Left lung (tissue), 10 donors: ENCODE measurements around the gene KIRREL3. TPM values are rescaled to one million over a fixed set of nuclear protein-coding genes. Genes with fewer than 3 reads are reported as not detected.

Experiments
- ATAC-seq: fragments of 200-7000 bp; cut with Tn5 transposase; one replicate; pipeline ENCODE4 v1.9.1; 2020; ENCODE audit warnings: moderate library complexity
- DNase-seq, 4 donors: peaks; one replicate each; pipeline ENCODE4 v3.0.0-alpha.2; 2013 to 2020
- H3K27ac ChIP-seq, 2 donors: fragments of 200-600 bp; sonication (generic) in 1 of 2; one replicate each; pipeline versions ENCODE4 v1.5.0 to v1.8.0; 2020 to 2021
- H3K27me3 ChIP-seq, 2 donors: fragments of 200-600 bp; sonication (generic) in 1 of 2; one replicate each; pipeline versions ENCODE4 v1.5.0 to v1.8.0; 2020 to 2021
- H3K36me3 ChIP-seq, 2 donors: fragments of 200-600 bp; sonication (generic) in 1 of 2; one replicate each; pipeline versions ENCODE4 v1.5.0 to v1.8.0; 2020 to 2021
- H3K4me1 ChIP-seq, 2 donors: fragments of 200-600 bp; one replicate each; pipeline ENCODE4 v1.8.0; 2021
- H3K4me3 ChIP-seq, 2 donors: fragments of 200-600 bp; sonication (generic) in 1 of 2; one replicate each; pipeline versions ENCODE4 v1.5.0 to v1.8.0; 2020 to 2021; ENCODE audit warnings: mild to moderate bottlenecking in 1 of 2
- H3K9me3 ChIP-seq, 2 donors: fragments of 200-600 bp; sonication (generic) in 1 of 2; one replicate each; pipeline versions ENCODE4 v1.5.0 to v1.8.0; 2020 to 2021
- intact Hi-C, 2 donors: fragments of 100-400 bp; cut with DNase I; formaldehyde crosslinking; loops; one replicate each; pipeline versions ENCODE4 v1.11.2 to v1.14.2; 2022
- polyA plus RNA-seq, 6 donors: library from polyadenylated mRNA; unstranded; fragments of 120-200 nt; gene quantifications; one replicate each; pipeline ENCODE4 v1.2.1, GENCODE V29; 2013; ENCODE audit not compliant: insufficient read length in 6 of 6
- total RNA-seq, 2 donors: library from RNA; stranded (reverse); fragmentation: NEBNext Ultra II Directional; extraction: Animal tissue kit (Norgen Biotek cat#: 25700); gene quantifications; one replicate each; pipeline ENCODE4 v1.2.1, GENCODE V29; 2021
- TF ChIP-seq, protein P1 (sequence below), 2 donors: fragments of 200-600 bp; sonication (generic) in 1 of 2; IDR thresholded peaks; one replicate each; pipeline versions ENCODE4 v1.5.0 to v1.8.0; 2021; ENCODE audit warnings: antibody characterized with exemption in 2 of 2
- donor health status: DM: no; HTN: yes; CAD: no.
- donor health status: DM: no; HTN: no; CAD: no.

KIRREL3 gene
- total and polyA plus RNA-seq, 8 donors = 1.6 to 2.5 (median 2.0) TPM; not detected in 2

DNA sequence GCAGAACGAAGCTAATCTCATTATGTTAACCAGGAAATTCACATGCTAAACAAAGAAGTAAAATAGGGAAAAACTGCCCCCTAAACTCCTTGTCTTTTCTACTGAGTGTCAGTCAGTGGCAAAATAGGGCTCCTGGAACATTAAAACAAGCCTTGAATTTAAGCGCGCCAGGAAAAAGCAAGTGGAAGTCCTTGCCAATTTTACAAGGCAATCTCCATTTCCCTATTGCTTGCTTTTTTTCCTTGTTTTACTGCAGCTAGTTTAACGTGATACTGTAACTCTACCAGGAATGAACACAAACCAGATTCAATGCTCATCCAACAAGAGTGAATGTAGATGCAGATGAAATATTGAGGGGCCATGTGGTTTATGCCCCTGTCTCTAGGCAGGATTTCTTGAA lies 28.1 kb upstream of the KIRREL3 start:
- ATAC-seq (no peak), DNase-seq (no peak)
- no peak overlapping the region for H3K27ac ChIP-seq
- H3K27me3 ChIP-seq = no peaks in the 10 kb centered on the region
- H3K4me3 ChIP-seq = no peak overlapping the region
- intact Hi-C loops = no loop called here
- no peaks in the 10 kb centered on the region for H3K4me1 ChIP-seq
- TF ChIP-seq, protein P1, sequence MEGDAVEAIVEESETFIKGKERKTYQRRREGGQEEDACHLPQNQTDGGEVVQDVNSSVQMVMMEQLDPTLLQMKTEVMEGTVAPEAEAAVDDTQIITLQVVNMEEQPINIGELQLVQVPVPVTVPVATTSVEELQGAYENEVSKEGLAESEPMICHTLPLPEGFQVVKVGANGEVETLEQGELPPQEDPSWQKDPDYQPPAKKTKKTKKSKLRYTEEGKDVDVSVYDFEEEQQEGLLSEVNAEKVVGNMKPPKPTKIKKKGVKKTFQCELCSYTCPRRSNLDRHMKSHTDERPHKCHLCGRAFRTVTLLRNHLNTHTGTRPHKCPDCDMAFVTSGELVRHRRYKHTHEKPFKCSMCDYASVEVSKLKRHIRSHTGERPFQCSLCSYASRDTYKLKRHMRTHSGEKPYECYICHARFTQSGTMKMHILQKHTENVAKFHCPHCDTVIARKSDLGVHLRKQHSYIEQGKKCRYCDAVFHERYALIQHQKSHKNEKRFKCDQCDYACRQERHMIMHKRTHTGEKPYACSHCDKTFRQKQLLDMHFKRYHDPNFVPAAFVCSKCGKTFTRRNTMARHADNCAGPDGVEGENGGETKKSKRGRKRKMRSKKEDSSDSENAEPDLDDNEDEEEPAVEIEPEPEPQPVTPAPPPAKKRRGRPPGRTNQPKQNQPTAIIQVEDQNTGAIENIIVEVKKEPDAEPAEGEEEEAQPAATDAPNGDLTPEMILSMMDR (IDR thresholded peaks at IDR 0.05) = no peak
- no peaks in the 10 kb centered on the region for H3K36me3 ChIP-seq
- H3K9me3 ChIP-seq = peaks cover 0 to 7% of the 10 kb centered on the region in 2 donors

DNA sequence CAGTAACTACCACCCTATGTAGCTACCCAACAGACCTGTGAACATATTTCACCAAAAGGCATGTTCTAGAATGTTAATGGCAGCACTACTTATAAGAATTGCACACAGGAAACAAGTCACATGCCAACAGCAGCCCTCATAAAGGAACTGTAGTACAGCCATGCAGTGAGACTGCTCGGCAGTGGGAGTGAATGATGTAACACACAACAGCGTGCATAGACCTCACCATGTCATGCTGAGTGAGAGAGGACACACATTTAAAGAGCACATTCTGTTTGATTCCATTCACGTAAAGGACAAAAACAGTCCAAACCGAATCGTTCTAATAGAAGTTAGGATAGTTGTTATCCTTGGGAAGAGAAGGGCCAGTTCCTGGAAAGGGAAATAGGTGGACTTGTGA lies 27.2 kb upstream of the KIRREL3 start:
- TF ChIP-seq, protein P1 (IDR thresholded peaks at IDR 0.05) = no peak
- ATAC-seq = no peak
- H3K4me1 ChIP-seq = no peaks in the 10 kb centered on the region

GRCh38 chr11:127027000-127027399 lies 26.4 kb upstream of the KIRREL3 start:
- ATAC-seq (no peak), DNase-seq (no peak)
- Histone ChIP-seq H3K27ac (no peak overlapping the region), H3K4me3 (no peak overlapping the region), H3K4me1 (no peaks in the 10 kb centered on the region), H3K9me3 (no peaks in the 10 kb centered on the region), H3K36me3 (no peaks in the 10 kb centered on the region), H3K27me3 (no peaks in the 10 kb centered on the region)
- intact Hi-C loops = no loop called here
- TF ChIP-seq, protein P1 (IDR thresholded peaks at IDR 0.05) = no peak

More for the DNA sequence above, 27.2 kb upstream of the KIRREL3 start:
- intact Hi-C loops = no loop called here
- Histone ChIP-seq H3K36me3 (no peaks in the 10 kb centered on the region), H3K27me3 (no peaks in the 10 kb centered on the region), H3K4me3 (no peak overlapping the region), H3K9me3 (peaks cover 0 to 4% of the 10 kb centered on the region in 2 donors), H3K27ac (no peak overlapping the region)
- DNase-seq = no peak

DNA sequence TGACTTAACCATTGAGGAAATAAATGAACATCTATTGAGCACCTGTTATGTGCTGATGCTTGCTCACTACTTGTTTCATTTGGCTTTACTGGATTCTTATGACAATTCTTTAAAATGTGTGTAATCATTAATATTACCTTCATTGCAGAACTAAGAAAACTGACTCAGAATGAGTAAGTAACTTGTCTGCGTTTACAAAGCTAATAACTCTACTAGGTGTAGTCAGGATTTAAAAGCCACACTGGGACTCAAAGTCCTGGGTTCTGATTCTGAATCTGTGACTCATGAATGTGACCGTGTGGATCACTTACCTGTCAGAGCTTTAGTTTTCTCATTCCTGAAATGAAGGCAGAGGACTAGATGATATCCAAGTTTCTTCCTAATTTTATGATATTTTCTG lies 23.4 kb upstream of the KIRREL3 start:
- no peaks in the 10 kb centered on the region for H3K4me1 ChIP-seq
- H3K4me3 ChIP-seq = no peak overlapping the region
- DNase-seq = no peak
- ATAC-seq = no peak
- H3K27me3 ChIP-seq = no peaks in the 10 kb centered on the region
- intact Hi-C loops = no loop called here
- H3K36me3 ChIP-seq = no peaks in the 10 kb centered on the region
- TF ChIP-seq, protein P1 (IDR thresholded peaks at IDR 0.05) = no peak
- H3K9me3 ChIP-seq = no peaks in the 10 kb centered on the region
- H3K27ac ChIP-seq = no peak overlapping the region

DNA sequence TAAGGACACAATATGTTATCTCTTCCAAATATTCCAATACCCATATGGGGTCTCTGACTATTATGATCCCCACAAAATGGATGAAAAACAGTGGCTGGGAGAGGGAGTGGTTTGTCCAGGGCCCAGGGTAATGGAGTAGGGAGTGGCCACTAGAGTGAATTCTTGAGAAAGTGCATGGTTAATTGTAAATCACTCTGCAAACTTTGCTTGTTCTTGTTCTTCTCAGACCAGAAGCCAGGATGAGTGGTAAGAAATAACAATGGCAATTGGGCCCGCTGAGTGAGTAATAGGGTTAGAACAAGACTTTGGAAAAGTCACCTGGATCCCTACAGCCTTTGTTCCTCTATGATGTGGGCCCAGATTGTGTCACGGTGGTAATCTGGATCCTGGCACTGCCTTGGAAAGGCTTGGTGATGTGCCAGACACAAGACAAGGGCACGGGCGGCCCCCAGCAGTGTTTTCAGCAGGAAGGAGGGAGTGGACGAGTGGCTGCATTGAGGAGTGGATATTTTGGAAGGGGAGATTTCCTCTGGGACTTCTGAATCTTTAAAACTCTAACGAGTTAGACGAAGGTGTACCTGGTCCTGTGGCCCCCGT lies 18.2 kb upstream of the KIRREL3 start:
- no peak for DNase-seq
- Histone ChIP-seq H3K4me1 (no peaks in the 10 kb centered on the region), H3K27me3 (no peaks in the 10 kb centered on the region), H3K9me3 (no peaks in the 10 kb centered on the region), H3K36me3 (no peaks in the 10 kb centered on the region), H3K27ac (no peak overlapping the region), H3K4me3 (no peak overlapping the region)
- intact Hi-C loops = no loop called here
- peak; percentile 75 for ATAC-seq
- TF ChIP-seq, protein P1 (IDR thresholded peaks at IDR 0.05) = no peak
